ENCODE results near the gene PARN.

- TF ChIP-seq TCF7L2 (IDR thresholded peaks at IDR 0.05; ENCODE audit: low read depth, low read length) (no peak), POLR2AphosphoS5 (IDR thresholded peaks at IDR 0.05; ENCODE audit: low read depth, low read length) (no peak), REST (IDR thresholded peaks at IDR 0.05; ENCODE audit: insufficient read depth in 1 of 2, low read depth in 2 of 2, low read length in 1 of 2) (no peak), SIN3A (IDR thresholded peaks at IDR 0.05; ENCODE audit: borderline replicate concordance, insufficient read depth, low read depth, low read length) (no peak)
- TF ChIP-seq, protein P1, sequence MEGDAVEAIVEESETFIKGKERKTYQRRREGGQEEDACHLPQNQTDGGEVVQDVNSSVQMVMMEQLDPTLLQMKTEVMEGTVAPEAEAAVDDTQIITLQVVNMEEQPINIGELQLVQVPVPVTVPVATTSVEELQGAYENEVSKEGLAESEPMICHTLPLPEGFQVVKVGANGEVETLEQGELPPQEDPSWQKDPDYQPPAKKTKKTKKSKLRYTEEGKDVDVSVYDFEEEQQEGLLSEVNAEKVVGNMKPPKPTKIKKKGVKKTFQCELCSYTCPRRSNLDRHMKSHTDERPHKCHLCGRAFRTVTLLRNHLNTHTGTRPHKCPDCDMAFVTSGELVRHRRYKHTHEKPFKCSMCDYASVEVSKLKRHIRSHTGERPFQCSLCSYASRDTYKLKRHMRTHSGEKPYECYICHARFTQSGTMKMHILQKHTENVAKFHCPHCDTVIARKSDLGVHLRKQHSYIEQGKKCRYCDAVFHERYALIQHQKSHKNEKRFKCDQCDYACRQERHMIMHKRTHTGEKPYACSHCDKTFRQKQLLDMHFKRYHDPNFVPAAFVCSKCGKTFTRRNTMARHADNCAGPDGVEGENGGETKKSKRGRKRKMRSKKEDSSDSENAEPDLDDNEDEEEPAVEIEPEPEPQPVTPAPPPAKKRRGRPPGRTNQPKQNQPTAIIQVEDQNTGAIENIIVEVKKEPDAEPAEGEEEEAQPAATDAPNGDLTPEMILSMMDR (IDR thresholded peaks at IDR 0.05) = no peak
Observed at GRCh38 chr16:14446796-14447195, 183.3 kb downstream of the PARN start.
